Retinal pigment epithelial cell (primary cell): ENCODE data around the gene FBXL7.

Experiments
- DNase-seq: peaks from one replicate; pipeline ENCODE4 v3.0.0-alpha.2; 2010; ENCODE audit warnings: low read depth
- H3K4me3 ChIP-seq: 2 replicates; pipeline ENCODE4 v1.5.1; 2011; ENCODE audit warnings: mild to moderate bottlenecking, low read length, control low read depth, moderate library complexity
- CTCF ChIP-seq: conservative IDR thresholded peaks from 2 replicates; pipeline ENCODE4 v1.5.1; 2011; ENCODE audit warnings: low read depth, low read length, control low read depth, inconsistent platforms

The FBXL7 gene

DNA sequence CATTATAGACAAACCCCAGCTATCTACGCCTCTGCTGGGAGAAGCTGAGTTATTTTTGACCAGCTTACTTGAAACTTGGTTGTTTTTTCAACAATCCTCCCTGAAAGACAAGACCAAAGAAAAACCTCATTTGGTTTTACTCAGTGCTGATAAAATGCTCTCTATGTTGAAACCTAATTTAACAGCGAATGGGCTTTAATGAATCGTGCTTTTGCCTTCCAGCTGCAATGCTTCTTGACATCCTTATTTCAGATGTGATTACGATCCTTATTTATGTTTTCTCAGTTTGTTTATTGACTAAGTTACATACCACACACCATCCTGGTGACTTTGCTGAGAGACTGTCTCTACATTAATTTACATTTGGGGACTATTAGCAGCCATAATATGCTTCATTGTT is 179.2 kb downstream of the FBXL7 start:
- no peak for DNase-seq
- no peak for TF ChIP-seq CTCF
- no peak overlapping the region for H3K4me3 ChIP-seq

DNA sequence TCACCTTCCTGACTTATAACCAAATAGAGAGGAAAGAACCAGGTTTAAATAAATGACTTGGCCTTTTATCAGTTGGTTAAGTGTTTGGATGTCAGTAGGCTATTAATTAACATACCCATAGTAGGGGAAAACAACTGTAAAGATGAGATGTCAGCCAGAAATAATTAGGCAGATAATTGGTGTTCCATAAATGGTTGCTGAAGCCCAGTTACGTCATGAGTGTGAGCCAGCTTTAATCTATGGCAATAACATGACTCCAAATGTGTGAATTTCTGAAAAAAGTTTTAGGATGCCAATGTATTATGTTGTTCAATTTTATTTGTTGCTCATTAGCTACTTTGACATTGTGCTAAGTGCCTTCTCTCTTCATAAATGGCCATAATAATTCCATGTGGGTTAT is 180.5 kb downstream of the FBXL7 start:
- no peak overlapping the region for H3K4me3 ChIP-seq
- TF ChIP-seq CTCF: no peak
- DNase-seq: peak; percentile 45

DNA sequence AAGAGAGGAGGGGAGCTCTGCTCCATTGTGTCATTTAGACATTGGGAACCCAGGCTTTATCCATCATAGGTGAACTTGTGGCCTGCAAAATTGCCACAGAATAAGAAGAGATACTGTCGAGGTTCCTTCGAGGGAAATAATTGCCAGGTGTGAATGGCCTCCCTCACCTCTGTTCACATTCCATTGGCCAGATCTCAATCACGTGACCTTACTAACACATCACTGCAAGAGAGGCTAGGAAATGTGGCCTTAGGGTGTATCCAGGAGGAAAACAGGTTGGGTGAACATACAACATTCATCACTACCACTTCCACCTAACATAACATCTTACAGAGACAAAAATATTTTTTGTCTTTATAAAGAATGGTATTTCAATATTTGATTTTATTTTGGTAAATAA is 182.1 kb downstream of the FBXL7 start:
- DNase-seq: no peak
- no peak for TF ChIP-seq CTCF
- H3K4me3 ChIP-seq: no peak overlapping the region

GRCh38 chr5:15682566-15682965 is 182.6 kb downstream of the FBXL7 start:
- TF ChIP-seq CTCF: no peak
- H3K4me3 ChIP-seq: no peak overlapping the region
- DNase-seq: no peak

DNA sequence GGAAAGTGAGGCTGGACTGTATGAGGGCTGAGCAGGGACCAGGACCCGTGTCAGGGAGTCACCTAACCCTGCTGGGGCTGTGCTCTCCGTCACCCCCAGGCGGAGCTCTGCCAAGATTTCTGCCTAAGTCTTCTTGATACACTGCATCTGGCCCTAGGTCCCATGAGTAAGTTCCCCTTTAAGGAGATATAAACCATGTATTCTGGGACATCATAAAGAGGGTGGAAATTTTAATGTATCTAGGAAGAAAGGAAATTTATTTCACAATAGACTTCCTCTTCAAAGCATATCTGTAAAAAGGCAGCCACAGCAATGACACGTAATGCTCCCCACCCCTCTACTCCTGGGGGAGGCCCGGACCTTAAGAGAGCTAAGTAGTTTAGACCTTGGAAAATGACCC is 183.4 kb downstream of the FBXL7 start:
- no peak overlapping the region for H3K4me3 ChIP-seq
- TF ChIP-seq CTCF: peak; percentile 21
- DNase-seq: no peak

DNA sequence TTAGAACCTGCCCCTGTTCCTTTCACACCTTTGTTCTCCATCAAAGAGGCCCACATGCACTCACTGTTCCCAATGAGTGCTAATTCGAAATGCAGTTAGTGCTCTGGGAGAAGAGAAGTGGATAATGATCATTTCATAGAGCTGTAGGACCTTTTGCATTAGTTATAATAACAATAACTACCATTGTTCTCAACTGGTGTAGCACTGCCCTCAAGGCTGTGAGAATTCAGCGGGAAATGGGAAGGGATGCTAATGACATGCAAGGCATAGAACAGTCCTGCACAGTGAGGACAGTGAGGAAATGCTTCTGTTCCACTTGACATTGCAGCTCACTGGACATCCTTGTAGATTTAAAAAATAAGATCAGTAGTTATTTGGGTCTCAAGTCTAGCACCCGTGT is 187.4 kb downstream of the FBXL7 start:
- no peak overlapping the region for H3K4me3 ChIP-seq
- no peak for DNase-seq
- TF ChIP-seq CTCF: no peak

DNA sequence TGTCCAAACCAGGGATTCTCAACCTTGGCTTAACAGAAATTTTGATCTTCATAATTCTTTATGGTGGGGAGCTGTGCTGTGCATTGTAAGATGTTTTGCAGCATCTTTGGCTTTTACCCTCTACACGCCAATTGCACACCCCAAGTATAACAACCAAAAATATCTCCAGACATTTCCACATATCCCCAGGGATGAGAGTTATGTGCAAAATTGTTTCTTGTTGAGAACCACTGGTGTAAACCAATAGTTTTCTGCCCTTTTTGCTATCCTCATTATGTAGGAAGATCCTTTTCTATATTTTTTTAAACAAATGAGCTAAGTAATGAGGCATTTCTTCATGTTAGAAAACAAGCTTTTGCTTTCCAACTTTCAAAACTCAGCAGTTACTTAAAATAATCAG is 189.9 kb downstream of the FBXL7 start:
- no peak for TF ChIP-seq CTCF
- no peak for DNase-seq
- no peak overlapping the region for H3K4me3 ChIP-seq
